UCSD-AML1 (cell line): ENCODE data around the gene CYB5A.

Experiments used
- DNase-seq: peaks from one replicate; lab custom pipeline; 2025; ENCODE audit not compliant: unreplicated experiment; lab: John Stamatoyannopoulos, UW

The CYB5A gene

DNA sequence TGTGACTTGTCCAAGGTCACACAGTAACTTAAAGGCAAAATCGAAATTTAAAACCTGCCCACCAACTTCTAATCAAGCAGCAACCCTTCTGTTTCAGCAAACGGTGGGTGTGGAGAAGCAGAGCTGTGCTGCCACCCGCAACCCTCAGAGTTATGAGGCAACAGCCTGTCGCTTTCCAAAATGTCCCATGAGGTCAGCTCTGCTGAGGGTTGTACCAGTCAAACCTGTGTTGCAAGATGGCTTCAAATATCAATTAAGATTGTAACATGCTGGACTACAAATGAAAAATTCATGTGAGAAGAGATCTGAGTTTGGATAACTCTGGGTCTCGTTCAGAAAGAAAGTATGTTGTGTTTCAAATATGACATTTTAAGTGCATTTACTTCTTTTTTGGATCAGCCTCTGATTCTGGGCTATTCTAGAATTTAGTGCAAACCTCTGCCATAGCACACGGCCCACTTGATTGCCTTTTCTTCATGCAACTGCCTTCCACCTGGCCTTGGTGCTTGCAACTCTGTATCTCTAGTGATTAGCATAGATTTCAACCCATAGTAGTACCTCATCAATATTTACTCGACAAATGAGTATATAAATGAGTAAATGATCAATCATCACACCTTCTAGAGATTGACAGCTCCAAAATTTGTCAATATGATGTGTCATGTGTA lies 74.2 kb downstream of the CYB5A start:
- no peak for DNase-seq

DNA sequence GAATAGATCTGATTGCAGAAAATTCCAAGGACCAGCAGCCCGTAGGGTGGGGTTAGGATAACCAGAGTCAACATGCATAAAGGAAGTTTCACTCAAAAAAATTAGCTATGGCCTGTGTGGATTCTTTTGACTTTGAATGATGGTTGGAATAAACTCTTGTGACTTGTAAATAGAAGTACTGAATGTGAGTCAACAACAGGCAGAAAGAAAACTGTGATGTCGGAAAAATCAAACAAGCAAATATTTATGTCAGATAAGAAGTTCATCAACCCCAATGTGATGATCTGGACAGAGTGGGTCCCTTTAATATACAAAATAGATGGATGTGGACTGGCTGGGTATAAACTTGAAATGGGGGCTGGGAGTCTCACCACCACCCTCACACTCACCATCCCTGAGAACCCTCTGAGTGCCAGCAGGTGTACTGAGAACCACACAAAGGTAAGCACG lies 75.1 kb downstream of the CYB5A start:
- no peak for DNase-seq

DNA sequence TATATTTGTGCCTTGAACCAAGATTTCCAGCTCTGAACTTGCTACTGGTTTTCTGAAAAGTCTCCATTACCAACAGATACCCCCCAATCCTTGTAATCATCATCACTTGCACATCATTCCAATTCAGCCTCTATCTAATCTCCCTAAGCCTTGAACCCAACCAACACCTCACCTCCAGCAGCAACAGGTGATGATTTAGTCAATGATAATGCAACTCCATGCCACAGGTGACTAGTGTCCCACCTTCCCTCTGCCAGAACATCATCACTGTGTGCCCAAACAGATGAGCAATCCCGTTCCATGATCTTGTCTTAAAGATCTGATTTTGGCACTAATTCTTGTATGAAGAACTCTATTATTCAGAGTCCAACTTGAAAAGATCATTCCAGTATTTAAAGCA lies 75.9 kb downstream of the CYB5A start:
- DNase-seq = no peak

DNA sequence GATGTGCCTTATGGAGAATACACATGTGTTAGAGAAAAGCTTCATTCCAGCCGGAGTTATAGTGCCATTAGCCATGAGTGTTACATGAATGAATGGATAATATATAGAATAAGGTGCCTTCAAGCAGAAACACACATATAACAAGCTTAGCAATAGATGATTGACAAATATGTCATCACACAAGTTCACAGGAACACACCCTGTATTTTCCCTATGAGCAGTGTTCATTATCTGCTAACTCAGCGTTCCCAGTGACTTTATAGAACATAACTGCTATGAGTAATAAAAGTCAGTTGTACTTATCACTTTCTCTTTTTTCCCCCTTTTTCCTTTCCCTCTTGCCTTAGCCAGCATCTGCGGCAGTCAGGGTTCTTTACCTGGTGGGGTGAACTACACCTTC lies 78.3 kb downstream of the CYB5A start:
- no peak for DNase-seq

DNA sequence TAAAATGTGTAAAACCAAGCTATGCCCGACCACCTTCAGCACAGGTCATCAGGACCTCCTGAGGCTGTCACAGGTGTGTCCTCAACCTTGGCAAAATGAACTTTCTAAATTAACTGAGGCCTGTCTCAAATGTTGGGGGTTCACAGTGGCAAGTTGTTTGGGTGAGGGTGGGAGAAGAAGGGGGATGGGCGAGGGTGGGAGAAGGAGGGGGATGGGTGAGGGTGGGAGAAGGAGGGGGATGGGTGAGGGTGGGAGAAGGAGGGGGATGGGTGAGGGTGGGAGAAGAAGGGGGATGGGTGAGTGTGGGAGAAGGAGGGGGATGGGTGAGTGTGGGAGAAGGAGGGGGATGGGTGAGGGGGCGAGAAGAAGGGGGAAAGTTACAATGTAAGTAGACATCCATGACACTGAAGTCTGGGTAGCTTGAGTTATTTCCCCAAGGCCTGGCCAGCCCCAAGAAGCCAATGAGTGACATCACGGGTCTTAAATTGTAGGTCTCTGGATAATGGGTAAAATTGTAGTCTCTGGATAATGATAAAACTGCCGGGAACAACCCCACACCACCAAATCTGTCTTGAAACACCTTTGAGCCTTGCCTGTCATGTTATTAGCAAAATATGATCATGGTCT lies 87.1 kb downstream of the CYB5A start:
- no peak for DNase-seq

DNA sequence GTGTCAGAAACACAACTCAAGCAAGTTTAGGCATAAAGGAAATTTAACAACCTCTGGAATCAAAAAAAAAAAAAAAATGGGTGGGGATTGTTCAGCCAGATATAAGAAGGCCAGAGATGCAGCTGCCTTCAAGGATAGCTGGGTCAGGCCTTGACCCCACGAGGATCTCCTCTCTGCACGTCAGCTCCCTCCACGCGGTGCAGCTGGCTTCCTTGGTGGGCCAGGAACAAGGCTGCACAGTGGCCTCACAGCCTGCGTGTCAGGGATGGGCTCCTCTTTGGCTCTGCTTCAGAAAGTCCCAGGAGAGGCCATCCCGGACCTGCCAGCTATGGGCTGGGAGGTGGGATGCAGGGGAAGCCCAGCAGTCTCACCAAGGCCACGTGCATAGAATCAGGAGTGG lies 88.0 kb downstream of the CYB5A start:
- no peak for DNase-seq
